Activated T-cell treated with anti-CD3 and anti-CD28 coated beads, Interleukin-2, amount 50 U/mL, for 72 hours (primary cell): ENCODE data around the gene CYP2S1. TPM values are rescaled to one million over a fixed set of nuclear protein-coding genes. Genes with fewer than 3 reads are reported as not detected.
"Not testable (repeated sequence)": the region's sequence is repeated elsewhere in the genome, so short reads cannot be mapped to it uniquely, and the experiment has no call there.

Source experiments
- ATAC-seq, 2 donors: fragments of 150-1000 bp; cut with Tn5 transposase; replicated peaks in 1 of 2; 2 replicates each; pipeline ENCODE4 v1.10.0; 2021; ENCODE audit warnings: moderate library complexity in 2 of 2, mild to moderate bottlenecking in 1 of 2
- DNase-seq, 2 donors: peaks; one replicate each; pipeline ENCODE4 v3.0.0; 2021 to 2022; ENCODE audit warnings: mixed read lengths in 1 of 2
- H3K27ac Mint-ChIP-seq: one replicate; pipeline ENCODE4 v1.8.0; 2022; ENCODE audit warnings: mild to moderate bottlenecking, moderate library complexity, mixed read lengths
- H3K27me3 Mint-ChIP-seq: one replicate; pipeline ENCODE4 v1.8.0; 2022; ENCODE audit warnings: low read depth, mixed read lengths
- H3K36me3 Mint-ChIP-seq, 2 donors: one replicate each; pipeline ENCODE4 v1.8.0; 2022; ENCODE audit warnings: mixed read lengths in 2 of 2, mild to moderate bottlenecking in 1 of 2; ENCODE audit not compliant: insufficient read depth in 2 of 2
- H3K4me1 Mint-ChIP-seq: one replicate; pipeline ENCODE4 v1.8.0; 2022; ENCODE audit warnings: low read depth, mixed read lengths
- H3K4me3 Mint-ChIP-seq, 2 donors: one replicate each; pipeline ENCODE4 v1.8.0; 2022; ENCODE audit warnings: mild to moderate bottlenecking in 2 of 2, mixed read lengths in 2 of 2, moderate library complexity in 2 of 2
- H3K9me3 Mint-ChIP-seq, 2 donors: one replicate each; pipeline ENCODE4 v1.8.0; 2022; ENCODE audit warnings: mixed read lengths in 2 of 2
- total RNA-seq, 2 donors: library from RNA; stranded (reverse); gene quantifications; one replicate each; pipeline ENCODE4 v1.2.3, GENCODE V29; 2022

The CYP2S1 gene
- total RNA-seq, 2 donors from 2014 or later: 0.35 to 1.2 TPM

GRCh38 chr19:41224632-41225031, 31.6 kb downstream of the CYP2S1 start:
- peaks cover 40% of the 10 kb centered on the region for H3K4me1 Mint-ChIP-seq
- H3K4me3 Mint-ChIP-seq: no peak overlapping the region
- no peaks in the 10 kb centered on the region for H3K9me3 Mint-ChIP-seq
- H3K36me3 Mint-ChIP-seq: peaks cover 1 to 3% of the 10 kb centered on the region in 2 donors
- ATAC-seq (no peak), DNase-seq (no peak)
- peaks cover 16% of the 10 kb centered on the region for H3K27me3 Mint-ChIP-seq
- no peak overlapping the region for H3K27ac Mint-ChIP-seq

DNA sequence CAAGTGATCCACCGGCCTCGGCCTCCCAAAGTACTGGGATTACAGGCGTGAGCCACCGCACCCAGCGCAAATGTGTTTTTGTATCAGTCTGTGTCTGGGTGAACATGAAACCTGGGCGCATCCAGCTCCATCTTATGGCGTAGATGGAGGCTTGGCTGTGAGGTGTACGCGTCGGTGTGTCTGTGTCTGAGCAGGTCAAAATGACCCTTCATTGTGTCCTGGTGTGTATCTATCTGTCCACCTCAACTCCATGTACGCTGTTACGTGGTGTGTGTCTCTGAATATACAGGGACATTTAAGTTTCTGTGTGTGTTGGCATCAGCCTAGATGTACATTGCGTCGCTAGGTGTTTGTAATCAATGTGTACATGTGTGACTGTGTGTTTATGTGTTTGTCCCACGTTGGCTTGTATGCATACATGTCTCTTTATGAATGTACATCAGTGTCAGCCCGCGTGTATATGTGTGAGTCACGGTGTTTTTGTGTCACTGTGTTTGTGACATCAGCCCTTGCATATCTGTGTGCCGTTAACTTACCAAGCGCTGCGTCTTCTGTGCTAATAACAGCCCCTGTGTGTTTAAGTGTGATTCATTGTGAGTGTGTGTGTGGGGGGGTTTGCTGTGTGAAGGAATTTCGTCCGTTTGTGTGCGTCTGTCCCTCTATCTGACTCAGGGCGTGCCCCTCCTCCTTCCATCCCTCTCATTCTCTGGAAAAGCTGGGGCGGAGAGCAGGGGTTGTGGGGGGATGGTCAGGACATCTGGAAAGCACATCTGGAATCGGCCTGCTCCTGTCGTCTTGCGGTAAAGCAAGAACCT, 32.4 kb downstream of the CYP2S1 start:
- peaks cover 40% of the 10 kb centered on the region for H3K4me1 Mint-ChIP-seq
- peak overlapping the region; percentile 51 for H3K27ac Mint-ChIP-seq
- ATAC-seq (peak; percentile 89 to 90), DNase-seq (peak; percentile 61 to 79)
- H3K9me3 Mint-ChIP-seq: no peaks in the 10 kb centered on the region
- peaks cover 11% of the 10 kb centered on the region for H3K27me3 Mint-ChIP-seq
- H3K4me3 Mint-ChIP-seq: peak overlapping the region; percentile 76 to 87
- H3K36me3 Mint-ChIP-seq: peaks cover 0 to 3% of the 10 kb centered on the region in 2 donors

DNA sequence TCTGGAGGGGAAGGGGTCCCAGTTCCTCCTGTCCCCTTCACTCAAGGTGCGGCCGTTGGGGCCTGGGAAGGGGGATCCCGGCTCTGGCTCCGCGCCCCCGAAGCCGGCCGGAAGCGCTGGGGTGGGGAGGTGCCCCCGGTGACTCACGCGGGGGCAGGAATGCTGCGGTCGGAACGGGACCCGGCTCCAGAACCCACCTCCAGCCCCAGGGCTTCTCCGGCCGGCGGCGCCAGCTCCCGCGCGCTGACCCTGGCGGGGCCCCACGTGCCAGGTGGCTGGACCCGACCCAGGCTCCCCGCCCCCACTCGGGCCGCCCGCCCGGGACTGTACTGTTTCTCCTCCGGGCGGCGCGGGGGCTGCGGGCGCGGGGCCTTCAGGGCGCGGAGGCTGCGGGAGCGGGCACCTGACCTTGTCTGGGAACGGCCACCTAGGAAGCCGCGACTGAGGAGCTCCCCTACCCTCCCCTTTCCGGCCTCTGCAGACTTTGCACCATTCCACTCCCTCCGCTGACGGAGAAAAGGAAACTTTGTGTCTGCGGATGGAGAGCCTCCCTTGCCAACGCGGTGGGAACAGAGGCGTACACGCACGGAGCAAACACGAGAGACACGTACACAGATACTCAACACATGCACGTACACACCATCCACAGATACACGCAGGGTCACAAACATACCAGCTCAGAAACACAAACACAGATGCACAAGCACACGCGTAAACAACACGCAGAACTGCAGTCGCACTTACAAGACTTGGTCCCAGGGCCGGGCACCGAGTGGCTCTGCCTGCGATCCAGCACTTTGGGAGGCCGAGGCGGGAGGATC, 33.2 kb downstream of the CYP2S1 start:
- Mint-ChIP-seq H3K27ac (no peak overlapping the region), H3K4me3 (peak overlapping the region; percentile 83 to 87), H3K27me3 (peaks cover 11% of the 10 kb centered on the region), H3K9me3 (no peaks in the 10 kb centered on the region), H3K4me1 (peaks cover 40% of the 10 kb centered on the region), H3K36me3 (peaks cover 0 to 3% of the 10 kb centered on the region in 2 donors)
- DNase-seq: peak; percentile 45 to 62
- peak; percentile 23 to 38 for ATAC-seq

DNA sequence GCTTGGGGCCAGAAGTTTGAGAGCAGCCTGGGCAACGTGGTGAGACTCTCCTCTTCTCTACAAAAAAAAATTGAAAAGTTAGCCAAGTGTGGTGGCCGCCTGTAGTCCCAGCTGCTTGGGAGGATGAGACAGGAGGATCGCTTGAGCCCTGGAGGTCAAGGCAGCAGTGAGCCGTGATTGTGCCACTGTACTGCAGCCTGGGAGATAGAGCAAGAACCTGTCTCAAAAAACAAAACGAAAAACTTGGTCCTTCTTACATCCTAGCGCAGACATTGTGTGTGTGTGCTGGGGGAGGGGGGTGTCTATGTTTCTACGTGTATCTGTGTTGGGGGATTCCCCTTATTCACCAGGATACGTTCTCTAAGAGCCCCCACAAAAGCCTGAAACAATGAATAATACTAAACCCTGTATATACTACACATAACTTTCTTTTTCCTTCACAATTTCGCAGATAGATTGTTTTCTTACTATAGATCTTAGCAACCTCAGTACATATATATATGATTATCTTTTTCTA, 33.9 kb downstream of the CYP2S1 start:
- peak; percentile 9 to 13 for DNase-seq
- ATAC-seq: peak; percentile 5 to 23
- peak overlapping the region; percentile 83 to 87 for H3K4me3 Mint-ChIP-seq
- H3K27me3 Mint-ChIP-seq: peaks cover 11% of the 10 kb centered on the region
- peaks cover 0 to 3% of the 10 kb centered on the region in 2 donors for H3K36me3 Mint-ChIP-seq
- no peaks in the 10 kb centered on the region for H3K9me3 Mint-ChIP-seq
- H3K4me1 Mint-ChIP-seq: peaks cover 40% of the 10 kb centered on the region
- no peak overlapping the region for H3K27ac Mint-ChIP-seq

DNA sequence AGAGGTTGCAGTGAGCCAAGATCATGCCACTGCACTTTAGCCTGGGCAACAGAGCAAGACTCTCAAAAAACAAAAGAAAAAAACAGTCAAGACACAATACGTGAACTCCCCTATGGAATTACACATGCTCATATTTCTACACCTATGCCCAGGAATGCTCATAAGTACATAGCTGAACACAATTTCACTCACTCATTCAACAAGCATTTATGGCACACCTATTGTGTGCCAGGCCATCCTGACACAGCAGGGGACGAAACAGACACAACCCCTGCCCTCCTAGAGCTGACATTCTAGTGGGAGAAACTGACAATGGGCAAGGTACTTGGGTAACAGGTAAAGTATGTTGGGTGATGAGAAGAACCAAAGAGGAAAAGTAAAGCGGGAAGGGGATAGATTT, 35.5 kb downstream of the CYP2S1 start:
- DNase-seq (no peak), ATAC-seq (no peak)
- no peak overlapping the region for H3K4me3 Mint-ChIP-seq
- peaks cover 7% of the 10 kb centered on the region for H3K27me3 Mint-ChIP-seq
- no peak overlapping the region for H3K27ac Mint-ChIP-seq
- peaks cover 0 to 3% of the 10 kb centered on the region in 2 donors for H3K36me3 Mint-ChIP-seq
- H3K9me3 Mint-ChIP-seq: no peaks in the 10 kb centered on the region
- H3K4me1 Mint-ChIP-seq: peaks cover 33% of the 10 kb centered on the region

- not testable (repeated sequence) for H3K27ac Mint-ChIP-seq, H3K36me3 Mint-ChIP-seq, H3K27me3 Mint-ChIP-seq, H3K9me3 Mint-ChIP-seq, DNase-seq, H3K4me3 Mint-ChIP-seq, ATAC-seq
- H3K4me1 Mint-ChIP-seq: peaks cover 25% of the 10 kb centered on the region
Observed at GRCh38 chr19:41229338-41229737, 36.3 kb downstream of the CYP2S1 start.

GRCh38 chr19:41230067-41230857, 37.2 kb downstream of the CYP2S1 start:
- ATAC-seq: no peak
- no peaks in the 10 kb centered on the region for H3K27me3 Mint-ChIP-seq
- H3K36me3 Mint-ChIP-seq: peaks cover 0 to 3% of the 10 kb centered on the region in 2 donors
- no peak overlapping the region for H3K27ac Mint-ChIP-seq
- no peaks in the 10 kb centered on the region for H3K9me3 Mint-ChIP-seq
- DNase-seq: no peak
- no peak overlapping the region for H3K4me3 Mint-ChIP-seq
- peaks cover 17% of the 10 kb centered on the region for H3K4me1 Mint-ChIP-seq

GRCh38 chr19:41232686-41233085, 39.7 kb downstream of the CYP2S1 start:
- DNase-seq (no peak), ATAC-seq (no peak)
- Mint-ChIP-seq H3K9me3 (no peaks in the 10 kb centered on the region), H3K27me3 (no peaks in the 10 kb centered on the region), H3K4me3 (no peak overlapping the region), H3K27ac (no peak overlapping the region), H3K4me1 (no peaks in the 10 kb centered on the region), H3K36me3 (no peaks in the 10 kb centered on the region)

DNA sequence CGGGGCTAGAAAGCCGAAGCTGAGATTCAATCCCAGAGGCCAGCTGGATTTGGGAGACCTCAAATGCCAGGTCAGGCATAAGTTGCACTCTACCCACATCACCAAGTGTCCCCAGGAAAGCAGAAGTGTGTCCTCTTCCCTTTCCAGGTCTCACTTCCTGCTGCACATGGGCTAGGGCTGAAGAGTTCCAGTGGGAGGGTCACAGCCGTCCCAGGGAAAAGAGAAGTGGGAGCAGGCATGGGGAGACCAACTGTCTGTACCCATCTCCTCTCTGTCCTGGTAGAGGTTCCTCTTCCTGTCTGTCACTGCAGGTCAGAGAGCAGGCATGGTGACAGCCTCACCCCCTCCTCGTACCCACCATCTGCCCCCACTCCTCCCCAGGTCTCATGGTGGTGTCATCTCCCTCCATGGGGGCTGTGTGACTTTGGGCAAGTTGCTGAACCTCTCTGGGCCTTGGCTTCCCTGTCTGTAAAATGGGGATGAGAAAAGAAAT, 40.8 kb downstream of the CYP2S1 start:
- Mint-ChIP-seq H3K36me3 (no peaks in the 10 kb centered on the region), H3K27ac (no peak overlapping the region), H3K27me3 (no peaks in the 10 kb centered on the region), H3K4me3 (no peak overlapping the region), H3K9me3 (no peaks in the 10 kb centered on the region), H3K4me1 (no peaks in the 10 kb centered on the region)
- DNase-seq (no peak), ATAC-seq (no peak)

- no peaks in the 10 kb centered on the region for H3K9me3 Mint-ChIP-seq
- ATAC-seq (no peak), DNase-seq (no peak)
- no peak overlapping the region for H3K4me3 Mint-ChIP-seq
- no peaks in the 10 kb centered on the region for H3K36me3 Mint-ChIP-seq
- no peaks in the 10 kb centered on the region for H3K27me3 Mint-ChIP-seq
- no peak overlapping the region for H3K27ac Mint-ChIP-seq
- H3K4me1 Mint-ChIP-seq: no peaks in the 10 kb centered on the region
Observed at GRCh38 chr19:41234512-41235168, 41.6 kb downstream of the CYP2S1 start.

DNA sequence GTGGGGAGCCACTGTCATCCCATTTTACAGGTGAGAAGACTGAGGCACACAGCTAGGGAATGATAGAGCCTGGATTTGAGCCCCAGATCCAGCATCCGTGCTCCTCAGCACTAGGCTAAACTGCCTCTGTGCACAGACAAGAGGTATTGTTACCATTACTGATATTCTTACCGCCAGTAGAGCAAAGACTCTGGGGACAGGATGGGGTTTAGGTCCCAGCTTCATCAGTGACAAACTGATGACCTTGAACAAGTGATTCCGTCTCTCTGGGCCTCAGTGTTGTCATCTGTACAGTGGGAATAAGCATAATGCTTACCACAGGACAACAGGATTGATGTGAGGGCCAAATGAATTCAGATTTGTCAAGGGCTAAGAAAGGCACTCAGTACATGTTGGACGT, 42.5 kb downstream of the CYP2S1 start:
- no peaks in the 10 kb centered on the region for H3K27me3 Mint-ChIP-seq
- H3K36me3 Mint-ChIP-seq: no peaks in the 10 kb centered on the region
- no peak for DNase-seq
- H3K4me1 Mint-ChIP-seq: no peaks in the 10 kb centered on the region
- no peaks in the 10 kb centered on the region for H3K9me3 Mint-ChIP-seq
- ATAC-seq: no peak
- H3K4me3 Mint-ChIP-seq: no peak overlapping the region
- no peak overlapping the region for H3K27ac Mint-ChIP-seq

DNA sequence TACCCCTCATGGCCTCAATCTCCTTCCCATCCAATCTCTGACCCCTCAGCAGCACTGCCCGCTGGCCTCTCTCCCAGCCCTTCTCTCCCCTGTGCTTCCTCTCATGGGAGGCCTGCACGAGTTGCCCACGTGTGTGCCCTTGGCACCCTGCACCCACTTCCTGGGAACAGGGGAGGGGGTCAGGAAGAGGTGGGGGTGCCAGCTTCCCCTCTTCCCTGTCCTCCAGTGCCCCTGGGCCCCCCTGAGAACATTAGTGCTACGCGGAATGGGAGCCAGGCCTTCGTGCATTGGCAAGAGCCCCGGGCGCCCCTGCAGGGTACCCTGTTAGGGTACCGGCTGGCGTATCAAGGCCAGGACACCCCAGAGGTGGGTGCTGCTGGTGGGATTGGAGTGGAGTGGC, 45.2 kb downstream of the CYP2S1 start:
- DNase-seq (no peak), ATAC-seq (no peak)
- H3K36me3 Mint-ChIP-seq: no peaks in the 10 kb centered on the region
- no peaks in the 10 kb centered on the region for H3K9me3 Mint-ChIP-seq
- no peak overlapping the region for H3K4me3 Mint-ChIP-seq
- no peaks in the 10 kb centered on the region for H3K27me3 Mint-ChIP-seq
- H3K4me1 Mint-ChIP-seq: no peaks in the 10 kb centered on the region
- no peak overlapping the region for H3K27ac Mint-ChIP-seq
